PC-9 (cell line): ENCODE data around the gene MLX. TPM values are rescaled to one million over a fixed set of nuclear protein-coding genes. Genes with fewer than 3 reads are reported as not detected.

ENCODE experiments used
- BruUV-seq: library from RNA; stranded (reverse); fragments of 400-500 nt; replicated peaks from 2 replicates; lab custom pipeline; 2021; lab: Mats Ljungman, UMichigan
- CTCF ChIA-PET: fragments of 300-600 bp; sonication (Branson Sonifier 250); formaldehyde crosslinking; loops from one replicate; lab custom pipeline; 2022; ENCODE audit warnings: antibody characterized with exemption; lab: Charles Lee
- POLR2A ChIA-PET: fragments of 300-600 bp; sonication (Branson Sonifier 250); formaldehyde crosslinking; loops from one replicate; lab custom pipeline; 2022; ENCODE audit warnings: antibody characterized with exemption; ENCODE audit not compliant: unreplicated experiment; lab: Charles Lee
- DNase-seq, 2 experiments: peaks; one replicate each; pipeline versions ENCODE4 v3.0.0 to v3.0.0-alpha.2; 2015 to 2022; ENCODE audit warnings: mixed read lengths in 1 of 2
- H2AFZ ChIP-seq: fragments of 200-600 bp; sonication (generic); 2 replicates; pipeline ENCODE4 v1.8.1; 2017; ENCODE audit warnings: antibody characterized with exemption
- H3F3A ChIP-seq: fragments of 200-600 bp; sonication (generic); 2 replicates; pipeline ENCODE4 v1.8.1; 2017; ENCODE audit warnings: antibody characterized with exemption, mild to moderate bottlenecking, low read depth; ENCODE audit not compliant: insufficient read depth
- H3K27ac ChIP-seq: fragments of 200-600 bp; sonication (generic); 2 replicates; pipeline ENCODE4 v1.6.1; 2016; ENCODE audit warnings: mixed run types
- H3K27me3 ChIP-seq: fragments of 200-600 bp; sonication (generic); 2 replicates; pipeline ENCODE4 v1.6.1; 2016; ENCODE audit warnings: low read depth, mixed run types; ENCODE audit not compliant: insufficient read depth
- H3K36me3 ChIP-seq: fragments of 200-600 bp; sonication (generic); 2 replicates; pipeline ENCODE4 v1.6.1; 2016; ENCODE audit warnings: low read depth, mixed run types
- H3K4me1 ChIP-seq: fragments of 200-600 bp; sonication (generic); replicated peaks from 2 replicates; pipeline ENCODE4 v1.6.1; 2016; ENCODE audit warnings: mixed run types; ENCODE audit not compliant: insufficient read depth
- H3K4me2 ChIP-seq: fragments of 200-600 bp; sonication (generic); 2 replicates; pipeline ENCODE4 v1.6.1; 2017; ENCODE audit warnings: mixed run types
- H3K4me3 ChIP-seq: fragments of 200-600 bp; sonication (generic); 2 replicates; pipeline ENCODE4 v1.6.1; 2016; ENCODE audit warnings: mixed run types
- H3K79me2 ChIP-seq: fragments of 200-600 bp; sonication (generic); 2 replicates; pipeline ENCODE4 v1.6.1; 2017; ENCODE audit warnings: low read depth, mixed run types
- H3K9me2 ChIP-seq: fragments of 200-600 bp; sonication (generic); 2 replicates; pipeline ENCODE4 v1.8.1; 2017; ENCODE audit warnings: mild to moderate bottlenecking; ENCODE audit not compliant: insufficient read depth
- H3K9me3 ChIP-seq: fragments of 200-600 bp; sonication (generic); 2 replicates; pipeline ENCODE4 v1.8.1; 2016; ENCODE audit warnings: low read depth; ENCODE audit not compliant: insufficient read depth
- H4K20me1 ChIP-seq: fragments of 200-600 bp; sonication (generic); 2 replicates; pipeline ENCODE4 v1.8.1; 2017; ENCODE audit not compliant: insufficient read depth
- CTCF ChIP-seq: fragments of 200-600 bp; sonication (generic); conservative IDR thresholded peaks from 2 replicates; pipeline ENCODE4 v1.6.1; 2017; ENCODE audit warnings: mixed run types, antibody characterized with exemption, mild to moderate bottlenecking, moderate library complexity
- EZH2 ChIP-seq: fragments of 200-600 bp; sonication (generic); IDR thresholded peaks from 2 replicates; pipeline ENCODE4 v1.8.0; 2017; ENCODE audit warnings: antibody characterized with exemption, low read depth
- intact Hi-C: fragments of 100-400 bp; cut with micrococcal nuclease; formaldehyde crosslinking; loops from one replicate; pipeline ENCODE4 v1.10.0; 2022; ENCODE audit not compliant: unreplicated experiment
- total RNA-seq: library from RNA; stranded (reverse); gene quantifications from 2 replicates; pipeline ENCODE4 v1.2.3, GENCODE V29; 2021

Gene MLX
- total RNA-seq, 1 experiment from 2014 or later: 26.0 TPM

- H2AFZ ChIP-seq: no peak overlapping the region
- CTCF ChIA-PET: interaction anchor here (0.7 kb wide), 1 partner anchor 9 kb away, joined by 3 read pairs; no protein-coding TSS in a partner anchor
- H3K36me3 ChIP-seq: peaks cover 15% of the 10 kb centered on the region
- intact Hi-C loops: loop anchor here (2.0 kb wide), 1 partner anchor 27 kb away; the partner anchor contains the start of gene NAGLU
- peak overlapping the region; percentile 99 for H3K4me2 ChIP-seq
- POLR2A ChIA-PET: no interaction called here
- peaks cover 64% of the 10 kb centered on the region for H3F3A ChIP-seq
- H3K9me2 ChIP-seq: no peaks in the 10 kb centered on the region
- peak; percentile 72 to 92 for DNase-seq
- TF ChIP-seq EZH2 (no peak), CTCF (no peak)
- no TSS peak for BruUV-seq
- H3K27me3 ChIP-seq: no peaks in the 10 kb centered on the region
- H3K27ac ChIP-seq: peak overlapping the region; percentile 81
- H3K4me3 ChIP-seq: peak overlapping the region; percentile 81
- peaks cover 54% of the 10 kb centered on the region for H3K79me2 ChIP-seq
- peaks cover 32% of the 10 kb centered on the region for H3K4me1 ChIP-seq
- no peaks in the 10 kb centered on the region for H3K9me3 ChIP-seq
- H4K20me1 ChIP-seq: no peaks in the 10 kb centered on the region
These were observed 3.4 kb upstream of the MLX start for GRCh38 chr17:42563543-42563942.

- Histone ChIP-seq H3K27ac (no peak overlapping the region), H3K9me2 (no peaks in the 10 kb centered on the region), H3K79me2 (peaks cover 58% of the 10 kb centered on the region), H3K4me3 (peak overlapping the region; percentile 81), H3K36me3 (peaks cover 15% of the 10 kb centered on the region), H3K9me3 (no peaks in the 10 kb centered on the region), H3K4me1 (peaks cover 32% of the 10 kb centered on the region), H3K27me3 (no peaks in the 10 kb centered on the region), H3F3A (peaks cover 67% of the 10 kb centered on the region), H3K4me2 (peak overlapping the region; percentile 99), H4K20me1 (no peaks in the 10 kb centered on the region), H2AFZ (no peak overlapping the region)
- BruUV-seq: no TSS peak
- ChIA-PET CTCF (interaction anchor here (0.7 kb wide), 1 partner anchor 9 kb away, joined by 3 read pairs; no protein-coding TSS in a partner anchor), POLR2A (no interaction called here)
- no peak for DNase-seq
- TF ChIP-seq CTCF (no peak), EZH2 (no peak)
- intact Hi-C loops: loop anchor here (2.0 kb wide), 1 partner anchor 27 kb away; the partner anchor contains the start of gene NAGLU
These were observed 3.0 kb upstream of the MLX start for GRCh38 chr17:42563950-42564349.

- Histone ChIP-seq H2AFZ (no peak overlapping the region), H3K9me3 (no peaks in the 10 kb centered on the region), H3K4me3 (no peak overlapping the region), H3K4me2 (no peak overlapping the region), H3K36me3 (peaks cover 16% of the 10 kb centered on the region), H3K4me1 (peaks cover 32% of the 10 kb centered on the region), H3F3A (peaks cover 75% of the 10 kb centered on the region), H3K9me2 (no peaks in the 10 kb centered on the region), H3K27ac (no peak overlapping the region), H3K79me2 (peaks cover 63% of the 10 kb centered on the region), H3K27me3 (no peaks in the 10 kb centered on the region), H4K20me1 (no peaks in the 10 kb centered on the region)
- intact Hi-C loops: no loop called here
- ChIA-PET POLR2A (no interaction called here), CTCF (no interaction called here)
- BruUV-seq: no TSS peak
- DNase-seq: no peak
- no peak for TF ChIP-seq EZH2
- TF ChIP-seq CTCF: no peak
These were observed 1.9 kb upstream of the MLX start for GRCh38 chr17:42564815-42565522.
